Measurements from ENCODE around the gene RBP2.
"Not testable (repeated sequence)": the region's sequence is repeated elsewhere in the genome, so short reads cannot be mapped to it uniquely, and the experiment has no call there.

RBP2 gene

DNA sequence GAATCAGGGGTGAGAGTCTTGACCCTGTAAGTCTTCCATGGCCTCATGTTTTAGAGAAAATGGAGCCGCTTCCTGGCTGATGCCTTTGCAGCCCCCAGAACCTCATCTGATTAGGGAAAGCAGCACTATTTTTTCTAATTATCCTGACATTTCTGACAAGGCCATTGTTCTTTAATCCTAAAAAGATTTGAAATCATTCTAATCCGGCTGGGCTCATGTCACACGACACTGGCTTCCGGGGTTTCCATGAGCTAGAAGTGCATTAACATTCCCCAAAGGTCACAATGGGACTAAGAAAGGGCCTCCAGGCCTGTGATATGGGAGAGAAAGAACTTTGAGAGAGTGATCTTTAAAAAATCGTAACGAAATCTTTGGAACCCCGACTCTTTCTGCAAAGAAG lies 33.1 kb downstream of the RBP2 start:
- DNase-seq (ENCODE audit: low read depth in 3 of 3): no peak

GRCh38 chr3:139441656-139442055 lies 34.7 kb downstream of the RBP2 start:
- no peak for DNase-seq (ENCODE audit: low read depth in 3 of 3)

GRCh38 chr3:139440639-139441556 lies 35.4 kb downstream of the RBP2 start:
- DNase-seq (ENCODE audit: low read depth in 3 of 3): no peak

DNA sequence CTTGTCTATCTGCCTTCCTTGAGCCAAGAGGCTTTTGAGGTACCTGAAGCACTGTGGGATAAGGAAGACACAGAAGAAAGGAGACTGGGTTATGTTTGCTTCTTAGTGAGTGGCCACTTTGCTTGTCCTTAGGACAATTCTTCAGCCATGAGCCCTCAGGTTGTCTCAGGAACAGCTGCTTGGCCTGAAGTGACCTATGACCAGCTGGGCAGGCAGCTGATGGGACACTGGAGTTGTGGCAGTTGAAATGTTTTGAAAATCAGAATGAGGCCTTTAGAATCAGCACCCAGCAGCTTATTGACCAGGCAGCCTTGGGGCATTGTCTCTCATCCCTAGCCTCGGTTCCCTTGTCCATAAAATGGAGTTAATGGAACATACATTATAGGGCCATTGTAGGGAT lies 37.0 kb downstream of the RBP2 start:
- DNase-seq (ENCODE audit: low read depth in 3 of 3): no peak

DNA sequence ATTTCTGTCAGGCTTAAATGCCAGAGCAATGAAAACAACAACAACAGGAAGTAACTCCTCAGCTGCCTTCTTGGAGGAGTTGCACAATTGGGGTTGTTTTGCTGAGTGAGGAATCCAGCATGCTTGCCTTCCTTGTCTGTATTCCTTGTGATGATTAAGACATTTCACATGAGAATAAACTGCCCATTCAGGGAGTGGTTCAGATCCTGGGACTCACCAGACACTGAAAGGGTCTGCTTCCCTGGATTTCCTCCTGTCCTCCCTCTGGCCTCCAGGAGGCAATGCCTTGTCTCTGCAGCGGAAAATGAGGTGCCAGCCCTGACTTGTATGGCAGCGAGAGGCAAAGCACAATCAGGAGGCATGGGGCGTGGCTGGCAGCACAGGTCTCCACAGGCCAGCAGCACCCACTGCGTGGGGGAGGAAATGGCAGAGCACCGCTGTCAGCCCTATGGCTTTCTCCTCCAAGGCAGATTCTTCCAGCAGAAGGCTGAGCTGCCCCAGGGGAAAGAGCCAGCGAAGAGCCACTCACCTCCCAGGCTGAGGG lies 41.5 kb downstream of the RBP2 start:
- no peak for DNase-seq (ENCODE audit: low read depth in 3 of 3)

GRCh38 chr3:139434228-139434627 lies 42.1 kb downstream of the RBP2 start:
- DNase-seq (ENCODE audit: low read depth in 3 of 3): no peak

GRCh38 chr3:139433089-139433488 lies 43.2 kb downstream of the RBP2 start:
- no peak for DNase-seq (ENCODE audit: low read depth in 3 of 3)

DNA sequence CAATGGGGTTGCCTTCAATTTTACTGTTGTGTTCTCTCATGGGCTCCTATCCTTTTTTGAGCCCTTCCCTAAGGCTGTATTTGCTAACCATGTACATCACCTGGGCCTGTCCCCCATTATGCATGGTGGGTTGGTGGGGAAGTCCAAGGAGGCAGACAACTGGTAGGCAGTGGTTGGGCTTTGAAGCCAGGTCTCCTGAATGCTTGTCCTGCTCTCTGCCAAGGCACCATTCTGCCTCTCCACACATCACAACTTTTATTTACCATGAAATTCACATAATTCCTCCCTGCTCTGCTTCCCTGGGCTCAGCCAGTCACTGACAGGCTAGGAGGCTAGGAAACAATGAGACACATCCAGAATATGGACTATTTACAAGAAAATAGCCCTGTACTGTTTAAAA lies 45.8 kb downstream of the RBP2 start:
- no peak for DNase-seq (ENCODE audit: low read depth in 3 of 3)

DNA sequence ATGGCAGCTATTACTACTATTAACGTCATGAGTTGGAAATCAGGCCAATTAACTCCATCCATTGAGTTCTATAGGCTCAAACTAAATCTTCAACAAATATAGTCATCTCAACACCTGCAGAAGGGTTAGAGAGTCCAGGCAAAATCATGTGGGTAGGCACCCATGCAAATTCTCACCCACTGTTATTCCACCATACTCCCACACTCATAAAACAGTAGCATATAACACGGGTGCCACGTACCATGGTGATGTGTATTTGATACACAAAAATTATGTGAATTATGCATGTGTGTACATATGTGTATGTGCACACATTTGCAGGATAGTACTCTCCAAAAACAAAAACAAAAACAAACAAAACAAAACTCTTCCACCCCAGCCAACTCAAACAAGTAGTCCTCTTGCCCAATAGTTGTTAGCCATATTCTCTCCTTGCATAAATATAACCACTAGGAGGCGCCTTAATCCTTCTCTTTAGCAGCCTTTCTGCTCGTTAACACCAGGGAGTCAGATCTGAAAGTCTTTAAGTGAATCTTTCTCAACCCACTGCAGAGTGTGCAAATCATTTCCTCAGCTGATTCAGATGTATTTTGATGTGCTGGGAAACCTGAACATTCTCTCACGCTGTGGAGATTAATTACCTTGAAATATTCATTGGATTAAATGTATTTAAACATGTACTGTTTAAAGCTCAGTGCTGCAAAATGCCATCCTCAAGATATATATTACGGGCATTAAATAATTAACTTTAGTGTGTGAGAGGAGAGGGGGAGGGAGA lies 48.8 kb downstream of the RBP2 start:
- DNase-seq (ENCODE audit: low read depth in 3 of 3): no peak

DNA sequence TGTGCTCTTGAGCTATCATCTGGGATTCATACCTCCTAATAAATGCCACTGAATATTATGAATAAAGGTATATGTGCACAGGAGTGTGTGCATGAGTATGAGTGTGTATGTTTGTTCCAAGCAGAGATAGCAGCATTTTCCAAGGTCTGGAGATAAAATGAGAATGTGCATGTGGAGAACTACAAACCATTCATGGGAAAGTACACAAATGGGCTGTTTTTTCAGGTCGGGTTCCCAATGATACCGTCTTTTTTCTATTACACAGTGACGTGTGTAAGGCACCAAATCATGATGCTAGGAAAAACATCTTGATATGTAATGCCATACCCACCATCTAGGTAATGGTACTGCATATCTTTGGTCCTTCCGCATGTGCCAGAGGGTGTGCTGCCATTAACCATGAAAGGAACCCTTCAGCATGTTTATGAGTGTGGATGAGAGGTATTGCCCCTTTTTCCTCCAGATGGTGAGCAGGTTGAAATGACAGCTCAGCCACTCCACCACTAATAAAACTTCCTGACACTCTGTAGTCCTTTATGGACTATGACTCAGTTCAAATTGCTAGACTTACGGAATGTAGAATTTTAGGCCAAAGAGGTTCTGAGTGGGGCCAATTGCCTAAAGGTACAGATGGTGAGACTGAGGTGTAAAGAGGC lies 50.4 kb downstream of the RBP2 start:
- DNase-seq (ENCODE audit: low read depth in 3 of 3): no peak

- no peak for DNase-seq (ENCODE audit: low read depth in 3 of 3)
These were observed 53.1 kb downstream of the RBP2 start for GRCh38 chr3:139423232-139423631.

GRCh38 chr3:139421460-139421859 lies 54.9 kb downstream of the RBP2 start:
- DNase-seq (ENCODE audit: low read depth in 3 of 3): no peak

GRCh38 chr3:139421040-139421439 lies 55.3 kb downstream of the RBP2 start:
- DNase-seq (ENCODE audit: low read depth in 3 of 3): no peak

GRCh38 chr3:139418144-139418543 lies 58.2 kb downstream of the RBP2 start:
- no peak for DNase-seq (ENCODE audit: low read depth in 3 of 3)

DNA sequence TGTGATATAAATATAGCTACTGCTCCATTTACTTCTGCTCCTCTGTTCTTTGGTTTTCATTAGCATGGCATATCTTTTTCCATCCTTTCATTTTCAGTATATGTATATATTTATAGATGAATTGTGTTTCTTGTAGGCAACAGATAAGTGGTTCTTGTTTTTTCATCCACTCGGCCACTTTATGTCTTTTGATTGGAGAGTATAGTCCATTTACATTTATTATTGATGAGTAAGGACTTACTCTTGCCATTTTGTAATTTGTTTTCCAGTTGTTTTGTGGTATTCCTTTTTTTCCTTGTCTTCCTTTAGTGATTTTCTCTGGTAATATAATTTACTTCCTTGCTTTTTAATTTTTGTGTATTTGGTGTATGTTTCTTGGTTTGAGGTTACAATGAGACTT lies 60.0 kb downstream of the RBP2 start:
- DNase-seq (ENCODE audit: low read depth in 3 of 3): no peak

- no peak for DNase-seq (ENCODE audit: low read depth in 3 of 3)
These were observed 61.6 kb downstream of the RBP2 start for GRCh38 chr3:139414608-139415224.

DNA sequence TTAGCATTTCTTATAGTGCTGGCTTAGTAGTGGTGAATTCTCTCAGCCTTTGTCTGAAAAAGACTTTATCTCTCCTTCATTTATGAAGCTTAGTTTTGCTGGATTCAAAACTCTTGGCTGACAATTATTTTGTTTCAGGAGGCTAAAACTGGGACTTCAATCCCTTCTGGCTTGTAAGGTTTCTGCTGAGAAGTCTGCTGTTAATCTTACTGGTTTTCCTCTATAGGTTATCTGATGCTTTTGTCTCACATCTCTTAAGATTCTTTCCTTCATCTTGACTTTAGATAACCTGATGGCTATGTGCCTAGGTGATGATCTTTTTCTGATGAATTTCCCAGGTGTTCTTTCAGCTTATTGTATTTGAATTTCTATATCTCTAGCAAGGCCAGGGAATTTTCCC lies 63.4 kb downstream of the RBP2 start:
- DNase-seq (ENCODE audit: low read depth in 3 of 3): not testable (repeated sequence)
